ENCODE measurements around the gene VWA8. TPM values are rescaled to one million over a fixed set of nuclear protein-coding genes. Genes with fewer than 3 reads are reported as not detected.

Gene VWA8
- total and polyA plus RNA-seq, 9 donors = 4.5 to 25.1 (median 21.0) TPM

GRCh38 chr13:41595298-41595697 lies 365.6 kb downstream of the VWA8 start:
- intact Hi-C loops (cut with DNase I) = no loop called here
- TF ChIP-seq POLR2A (IDR thresholded peaks at IDR 0.05) = no peak
- no peak for TF ChIP-seq EP300 (IDR thresholded peaks at IDR 0.05)
- no peak for TF ChIP-seq CTCF (IDR thresholded peaks at IDR 0.05)
- no peak overlapping the region for H3K4me3 ChIP-seq
- 63 to 83% (median 73%) methylated on average over 1 of the region's 1 CpG for WGBS, 3 donors
- no peaks in the 10 kb centered on the region for H3K27me3 ChIP-seq
- H3K27ac ChIP-seq = no peak overlapping the region
- H3K36me3 ChIP-seq = no peaks in the 10 kb centered on the region
- no peak for DNase-seq
- H3K4me1 ChIP-seq (ENCODE audit: insufficient read depth) = no peaks in the 10 kb centered on the region
- H3K9me3 ChIP-seq = no peaks in the 10 kb centered on the region

GRCh38 chr13:41590643-41591042 lies 370.3 kb downstream of the VWA8 start:
- H3K9me3 ChIP-seq = no peaks in the 10 kb centered on the region
- no peak for TF ChIP-seq POLR2A (IDR thresholded peaks at IDR 0.05)
- TF ChIP-seq EP300 (IDR thresholded peaks at IDR 0.05) = no peak
- TF ChIP-seq CTCF (IDR thresholded peaks at IDR 0.05) = no peak
- H3K4me1 ChIP-seq (ENCODE audit: insufficient read depth) = no peaks in the 10 kb centered on the region
- DNase-seq = no peak
- no peak overlapping the region for H3K4me3 ChIP-seq
- no peak overlapping the region for H3K27ac ChIP-seq
- H3K27me3 ChIP-seq = no peaks in the 10 kb centered on the region
- intact Hi-C loops (cut with DNase I) = no loop called here
- 79 to 92% (median 87%) methylated on average over 3 of the region's 3 CpGs for WGBS, 3 donors
- no peaks in the 10 kb centered on the region for H3K36me3 ChIP-seq

GRCh38 chr13:41590122-41590521 lies 370.8 kb downstream of the VWA8 start:
- Histone ChIP-seq H3K4me3 (no peak overlapping the region), H3K27me3 (no peaks in the 10 kb centered on the region), H3K9me3 (no peaks in the 10 kb centered on the region), H3K4me1 (ENCODE audit: insufficient read depth) (no peaks in the 10 kb centered on the region), H3K27ac (no peak overlapping the region), H3K36me3 (no peaks in the 10 kb centered on the region)
- DNase-seq = no peak
- TF ChIP-seq EP300 (IDR thresholded peaks at IDR 0.05) (no peak), CTCF (IDR thresholded peaks at IDR 0.05) (no peak), POLR2A (IDR thresholded peaks at IDR 0.05) (no peak)
- intact Hi-C loops (cut with DNase I) = no loop called here

GRCh38 chr13:41589434-41589833 lies 371.5 kb downstream of the VWA8 start:
- intact Hi-C loops (cut with DNase I) = no loop called here
- Histone ChIP-seq H3K27ac (no peak overlapping the region), H3K9me3 (no peaks in the 10 kb centered on the region), H3K4me1 (ENCODE audit: insufficient read depth) (no peaks in the 10 kb centered on the region), H3K4me3 (no peak overlapping the region), H3K36me3 (no peaks in the 10 kb centered on the region), H3K27me3 (no peaks in the 10 kb centered on the region)
- DNase-seq = no peak
- 79 to 94% (median 93%) methylated on average over 3 of the region's 3 CpGs for WGBS, 3 donors
- TF ChIP-seq EP300 (IDR thresholded peaks at IDR 0.05) (no peak), CTCF (IDR thresholded peaks at IDR 0.05) (no peak), POLR2A (IDR thresholded peaks at IDR 0.05) (no peak)

- no peaks in the 10 kb centered on the region for H3K4me1 ChIP-seq (ENCODE audit: insufficient read depth)
- intact Hi-C loops (cut with DNase I) = no loop called here
- no peak overlapping the region for H3K27ac ChIP-seq
- no peaks in the 10 kb centered on the region for H3K36me3 ChIP-seq
- TF ChIP-seq POLR2A (IDR thresholded peaks at IDR 0.05) (no peak), EP300 (IDR thresholded peaks at IDR 0.05) (no peak), CTCF (IDR thresholded peaks at IDR 0.05) (no peak)
- no peak overlapping the region for H3K4me3 ChIP-seq
- H3K9me3 ChIP-seq = no peaks in the 10 kb centered on the region
- 81 to 84% (median 84%) methylated on average over 2 of the region's 2 CpGs for WGBS, 3 donors
- no peaks in the 10 kb centered on the region for H3K27me3 ChIP-seq
- DNase-seq = no peak
Measured at GRCh38 chr13:41588899-41589298, 372.0 kb downstream of the VWA8 start.
